Embryonic facial prominence (tissue), 1 donor: ENCODE measurements around the gene MCRIP1.

Experiments
- DNase-seq: peaks from one replicate; pipeline ENCODE4 v3.0.0-alpha.2; 2016; ENCODE audit errors: extremely low spot score

Gene MCRIP1

GRCh38 chr17:81804559-81805399 lies 28.3 kb downstream of the MCRIP1 start:
- DNase-seq, result no peak

GRCh38 chr17:81803728-81804558 lies 29.1 kb downstream of the MCRIP1 start, which contains the start of gene GCGR:
GCGR (plus strand) TSS chr17:81804150; CDS start chr17:81809019, 4,869 bp downstream.
- DNase-seq, result no peak

GRCh38 chr17:81802856-81803643 lies 30.0 kb downstream of the MCRIP1 start:
- DNase-seq, result no peak

- DNase-seq, result no peak
Observed at GRCh38 chr17:81802048-81802758, 30.9 kb downstream of the MCRIP1 start.

- DNase-seq, result no peak
Observed at GRCh38 chr17:81801327-81801726, 31.8 kb downstream of the MCRIP1 start.

GRCh38 chr17:81794509-81794908 lies 38.6 kb downstream of the MCRIP1 start:
- no peak for DNase-seq

- DNase-seq, result no peak
Observed at GRCh38 chr17:81794074-81794476, 39.0 kb downstream of the MCRIP1 start.

GRCh38 chr17:81792675-81793615 lies 40.1 kb downstream of the MCRIP1 start:
- no peak for DNase-seq
